ENCODE results near the gene GRIN1.
A peak's percentile ranks its signal among the peaks of the same experiment; 100 is the strongest.

DNA sequence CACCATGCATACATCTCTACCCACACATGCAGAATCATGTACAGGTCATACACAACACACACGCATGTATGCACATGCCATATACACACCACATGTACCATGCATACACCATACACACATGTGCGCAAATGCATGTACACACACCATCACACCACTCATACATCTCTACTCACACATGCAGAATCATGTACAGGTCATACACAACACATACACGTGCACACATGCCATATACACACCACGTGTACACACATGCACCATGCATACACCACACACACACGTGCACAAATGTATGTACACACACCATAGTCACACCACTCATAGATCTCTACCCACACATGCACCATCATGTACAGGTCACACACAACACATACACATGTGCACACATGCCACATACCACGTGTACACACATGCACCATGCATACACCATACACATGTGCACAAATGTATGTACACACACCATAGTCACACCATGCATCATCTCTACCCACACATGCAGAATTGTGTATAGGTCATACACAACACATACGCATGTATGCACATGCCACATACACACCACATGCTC is 14.0 kb downstream of the GRIN1 start:
- TF ChIP-seq POLR2AphosphoS5 (IDR thresholded peaks at IDR 0.05; ENCODE audit: low read length): 0 out of 2 replicates have a peak, but pooled peaks have one; percentile 31
- TF ChIP-seq BMI1 (IDR thresholded peaks at IDR 0.05; ENCODE audit: borderline replicate concordance): no peak
- no peak for TF ChIP-seq NRF1 (conservative IDR thresholded peaks at IDR 0.05; ENCODE audit: low read depth, low read length)
- TF ChIP-seq ETV6 (conservative IDR thresholded peaks at IDR 0.05 in 1 of 2, IDR thresholded peaks at IDR 0.05 in 1 of 2; ENCODE audit: borderline replicate concordance in 1 of 2, low read depth in 1 of 2): no peak
- TF ChIP-seq, protein P1, sequence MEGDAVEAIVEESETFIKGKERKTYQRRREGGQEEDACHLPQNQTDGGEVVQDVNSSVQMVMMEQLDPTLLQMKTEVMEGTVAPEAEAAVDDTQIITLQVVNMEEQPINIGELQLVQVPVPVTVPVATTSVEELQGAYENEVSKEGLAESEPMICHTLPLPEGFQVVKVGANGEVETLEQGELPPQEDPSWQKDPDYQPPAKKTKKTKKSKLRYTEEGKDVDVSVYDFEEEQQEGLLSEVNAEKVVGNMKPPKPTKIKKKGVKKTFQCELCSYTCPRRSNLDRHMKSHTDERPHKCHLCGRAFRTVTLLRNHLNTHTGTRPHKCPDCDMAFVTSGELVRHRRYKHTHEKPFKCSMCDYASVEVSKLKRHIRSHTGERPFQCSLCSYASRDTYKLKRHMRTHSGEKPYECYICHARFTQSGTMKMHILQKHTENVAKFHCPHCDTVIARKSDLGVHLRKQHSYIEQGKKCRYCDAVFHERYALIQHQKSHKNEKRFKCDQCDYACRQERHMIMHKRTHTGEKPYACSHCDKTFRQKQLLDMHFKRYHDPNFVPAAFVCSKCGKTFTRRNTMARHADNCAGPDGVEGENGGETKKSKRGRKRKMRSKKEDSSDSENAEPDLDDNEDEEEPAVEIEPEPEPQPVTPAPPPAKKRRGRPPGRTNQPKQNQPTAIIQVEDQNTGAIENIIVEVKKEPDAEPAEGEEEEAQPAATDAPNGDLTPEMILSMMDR (IDR thresholded peaks at IDR 0.05 in 2 of 3, conservative IDR thresholded peaks at IDR 0.05 in 1 of 3; ENCODE audit: control insufficient read depth in 2 of 3, extremely low read depth in 1 of 3, insufficient read depth in 1 of 3, low read depth in 3 of 3, low read length in 3 of 3): no peak
- no peak for TF ChIP-seq RAD51 (IDR thresholded peaks at IDR 0.05)
- no peak for TF ChIP-seq ZSCAN29 (IDR thresholded peaks at IDR 0.05)
- TF ChIP-seq, protein P2, sequence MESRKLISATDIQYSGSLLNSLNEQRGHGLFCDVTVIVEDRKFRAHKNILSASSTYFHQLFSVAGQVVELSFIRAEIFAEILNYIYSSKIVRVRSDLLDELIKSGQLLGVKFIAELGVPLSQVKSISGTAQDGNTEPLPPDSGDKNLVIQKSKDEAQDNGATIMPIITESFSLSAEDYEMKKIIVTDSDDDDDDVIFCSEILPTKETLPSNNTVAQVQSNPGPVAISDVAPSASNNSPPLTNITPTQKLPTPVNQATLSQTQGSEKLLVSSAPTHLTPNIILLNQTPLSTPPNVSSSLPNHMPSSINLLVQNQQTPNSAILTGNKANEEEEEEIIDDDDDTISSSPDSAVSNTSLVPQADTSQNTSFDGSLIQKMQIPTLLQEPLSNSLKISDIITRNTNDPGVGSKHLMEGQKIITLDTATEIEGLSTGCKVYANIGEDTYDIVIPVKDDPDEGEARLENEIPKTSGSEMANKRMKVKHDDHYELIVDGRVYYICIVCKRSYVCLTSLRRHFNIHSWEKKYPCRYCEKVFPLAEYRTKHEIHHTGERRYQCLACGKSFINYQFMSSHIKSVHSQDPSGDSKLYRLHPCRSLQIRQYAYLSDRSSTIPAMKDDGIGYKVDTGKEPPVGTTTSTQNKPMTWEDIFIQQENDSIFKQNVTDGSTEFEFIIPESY (IDR thresholded peaks at IDR 0.05): no peak
- TF ChIP-seq, protein P3, sequence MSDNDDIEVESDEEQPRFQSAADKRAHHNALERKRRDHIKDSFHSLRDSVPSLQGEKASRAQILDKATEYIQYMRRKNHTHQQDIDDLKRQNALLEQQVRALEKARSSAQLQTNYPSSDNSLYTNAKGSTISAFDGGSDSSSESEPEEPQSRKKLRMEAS (IDR thresholded peaks at IDR 0.05; ENCODE audit: low read depth, low read length): no peak
